Nephron (organoid): Measurements from ENCODE around the gene GATAD2B.

Experiments
- H3K27ac Mint-ChIP-seq, 3 experiments: 2 replicates each; pipeline ENCODE4 v1.8.0; 2020; ENCODE audit warnings: mixed read lengths in 3 of 3, mild to moderate bottlenecking in 2 of 3, moderate library complexity in 1 of 3
- H3K27me3 Mint-ChIP-seq: 2 replicates; pipeline ENCODE4 v1.8.0; 2021; ENCODE audit warnings: low read depth, mild to moderate bottlenecking, moderate library complexity, mixed read lengths
- H3K36me3 Mint-ChIP-seq: 2 replicates; pipeline ENCODE4 v1.8.0; 2020; ENCODE audit warnings: low read depth, mixed read lengths
- H3K4me1 Mint-ChIP-seq: 2 replicates; pipeline ENCODE4 v1.8.0; 2020; ENCODE audit warnings: mixed read lengths
- H3K4me3 Mint-ChIP-seq, 3 experiments: 2 replicates each; pipeline ENCODE4 v1.8.0; 2020; ENCODE audit warnings: mild to moderate bottlenecking in 3 of 3, mixed read lengths in 3 of 3, moderate library complexity in 2 of 3
- H3K9me3 Mint-ChIP-seq: 2 replicates; pipeline ENCODE4 v1.8.0; 2020; ENCODE audit warnings: mixed read lengths
- CTCF ChIP-seq, 3 experiments: fragments of 200-600 bp; sonication (generic); IDR thresholded peaks; one replicate each; pipeline ENCODE4 v1.5.0; 2021; ENCODE audit warnings: antibody characterized with exemption in 3 of 3; ENCODE audit not compliant: unreplicated experiment in 3 of 3

GATAD2B gene

GRCh38 chr1:153799566-153800465 is 123.0 kb downstream of the GATAD2B start:
- H3K27ac Mint-ChIP-seq, result peak overlapping the region in 1 of 3 experiments; percentile 27
- no peak for TF ChIP-seq CTCF (IDR thresholded peaks at IDR 0.05; ENCODE audit: unreplicated experiment in 3 of 3)

GRCh38 chr1:153799016-153799415 is 123.8 kb downstream of the GATAD2B start:
- TF ChIP-seq CTCF (IDR thresholded peaks at IDR 0.05; ENCODE audit: unreplicated experiment in 3 of 3), result no peak
- peaks cover 9% of the 10 kb centered on the region for H3K36me3 Mint-ChIP-seq
- no peak overlapping the region for H3K27ac Mint-ChIP-seq
- no peaks in the 10 kb centered on the region for H3K9me3 Mint-ChIP-seq
- H3K27me3 Mint-ChIP-seq, result peaks cover 2% of the 10 kb centered on the region
- no peak overlapping the region for H3K4me3 Mint-ChIP-seq
- peaks cover 13% of the 10 kb centered on the region for H3K4me1 Mint-ChIP-seq

More at GRCh38 chr1:153799566-153800465, 123.0 kb downstream of the GATAD2B start:
- Mint-ChIP-seq H3K36me3 (peaks cover 9% of the 10 kb centered on the region), H3K4me1 (peaks cover 9% of the 10 kb centered on the region), H3K4me3 (no peak overlapping the region), H3K9me3 (no peaks in the 10 kb centered on the region), H3K27me3 (no peaks in the 10 kb centered on the region)

GRCh38 chr1:153798468-153798780 is 124.3 kb downstream of the GATAD2B start:
- Mint-ChIP-seq H3K4me3 (no peak overlapping the region), H3K27ac (no peak overlapping the region), H3K9me3 (no peaks in the 10 kb centered on the region), H3K36me3 (peaks cover 4% of the 10 kb centered on the region), H3K4me1 (peaks cover 7% of the 10 kb centered on the region), H3K27me3 (peaks cover 3% of the 10 kb centered on the region)
- TF ChIP-seq CTCF (IDR thresholded peaks at IDR 0.05; ENCODE audit: unreplicated experiment in 3 of 3), result no peak

GRCh38 chr1:153796786-153797659 is 125.7 kb downstream of the GATAD2B start:
- H3K4me1 Mint-ChIP-seq, result peaks cover 5% of the 10 kb centered on the region
- H3K27ac Mint-ChIP-seq, result peak overlapping the region in 2 of 3 experiments; percentile 60 to 85
- H3K27me3 Mint-ChIP-seq, result peaks cover 3% of the 10 kb centered on the region
- peaks cover 2% of the 10 kb centered on the region for H3K36me3 Mint-ChIP-seq
- H3K4me3 Mint-ChIP-seq, result no peak overlapping the region
- H3K9me3 Mint-ChIP-seq, result no peaks in the 10 kb centered on the region
- peak; percentile 75 to 82 (median 80) for TF ChIP-seq CTCF (IDR thresholded peaks at IDR 0.05; ENCODE audit: unreplicated experiment in 3 of 3)

GRCh38 chr1:153795934-153796785 is 126.6 kb downstream of the GATAD2B start:
- H3K4me3 Mint-ChIP-seq, result no peak overlapping the region
- H3K4me1 Mint-ChIP-seq, result peaks cover 5% of the 10 kb centered on the region
- H3K9me3 Mint-ChIP-seq, result no peaks in the 10 kb centered on the region
- H3K27ac Mint-ChIP-seq, result no peak overlapping the region
- no peaks in the 10 kb centered on the region for H3K36me3 Mint-ChIP-seq
- TF ChIP-seq CTCF (IDR thresholded peaks at IDR 0.05; ENCODE audit: unreplicated experiment in 3 of 3), result no peak
- H3K27me3 Mint-ChIP-seq, result peaks cover 3% of the 10 kb centered on the region
